CD4-positive, alpha-beta T cell (primary cell): ENCODE data around the gene COL15A1. TPM values are rescaled to one million over a fixed set of nuclear protein-coding genes. Genes with fewer than 3 reads are reported as not detected.

Source experiments
- ATAC-seq: fragments of 200-7000 bp; cut with Tn5 transposase; one replicate; pipeline ENCODE4 v1.10.0; 2022; ENCODE audit warnings: mild to moderate bottlenecking; ENCODE audit not compliant: poor library complexity
- CTCF ChIA-PET: fragments of 350-600 bp; sonication (Branson Sonifier 250); formaldehyde crosslinking; loops from one replicate; lab custom pipeline; 2021; ENCODE audit warnings: antibody characterized with exemption, inconsistent platforms; lab: Charles Lee
- POLR2A ChIA-PET: fragments of 350-600 bp; sonication (Branson Sonifier 250); formaldehyde crosslinking; loops from one replicate; lab custom pipeline; 2021; ENCODE audit warnings: antibody characterized with exemption, inconsistent platforms; lab: Charles Lee
- DNase-seq, 14 experiments: peaks; one replicate each; pipeline ENCODE4 v3.0.0-alpha.2; 2013 to 2020; ENCODE audit warnings: mixed read lengths in 2 of 14
- H3K27ac ChIP-seq, 2 donors: one replicate each; pipeline versions ENCODE4 v1.5.1 to v1.7.0; 2013; ENCODE audit warnings: low read length in 2 of 2, low read depth in 1 of 2, mild to moderate bottlenecking in 1 of 2
- H3K27me3 ChIP-seq, 2 experiments: 1 replicate in 1 of 2; 2 replicates in 1 of 2; pipeline versions ENCODE4 v1.6.1 to v1.7.0; 2013; ENCODE audit warnings: low read length in 2 of 2, control low read depth in 1 of 2, mild to moderate bottlenecking in 1 of 2, moderate library complexity in 1 of 2; ENCODE audit not compliant: insufficient read depth in 2 of 2, control insufficient read depth in 1 of 2
- H3K36me3 ChIP-seq: one replicate; pipeline ENCODE4 v1.6.1; 2013; ENCODE audit warnings: low read length, control low read depth; ENCODE audit not compliant: insufficient read depth
- H3K4me1 ChIP-seq: one replicate; pipeline ENCODE4 v1.6.1; 2013; ENCODE audit warnings: low read length, control low read depth; ENCODE audit not compliant: insufficient read depth
- H3K4me3 ChIP-seq: one replicate; pipeline ENCODE4 v1.5.1; 2013; ENCODE audit warnings: mild to moderate bottlenecking, low read length, moderate library complexity
- H3K9me3 ChIP-seq, 2 experiments: 1 replicate in 1 of 2; 2 replicates in 1 of 2; pipeline versions ENCODE4 v1.6.1 to v1.7.0; 2013; ENCODE audit warnings: low read length in 2 of 2, mild to moderate bottlenecking in 2 of 2, control low read depth in 1 of 2, moderate library complexity in 1 of 2; ENCODE audit not compliant: control insufficient read depth in 1 of 2, insufficient read depth in 1 of 2
- H3K27ac Mint-ChIP-seq: one replicate; pipeline ENCODE4 v1.8.0; 2020; ENCODE audit warnings: mixed read lengths
- H3K27me3 Mint-ChIP-seq: one replicate; pipeline ENCODE4 v1.8.0; 2021; ENCODE audit warnings: mixed read lengths
- H3K36me3 Mint-ChIP-seq: one replicate; pipeline ENCODE4 v1.8.0; 2021; ENCODE audit warnings: low read depth, mixed read lengths
- H3K4me1 Mint-ChIP-seq: one replicate; pipeline ENCODE4 v1.8.0; 2021; ENCODE audit warnings: low read depth, mixed read lengths
- H3K4me3 Mint-ChIP-seq: one replicate; pipeline ENCODE4 v1.8.0; 2020; ENCODE audit warnings: mild to moderate bottlenecking, mixed read lengths
- H3K9me3 Mint-ChIP-seq: one replicate; pipeline ENCODE4 v1.8.0; 2020; ENCODE audit warnings: mixed read lengths
- CTCF ChIP-seq: fragments of 200-600 bp; IDR thresholded peaks from one replicate; pipeline ENCODE4 v1.8.0; 2022; ENCODE audit warnings: antibody characterized with exemption, mild to moderate bottlenecking
- intact Hi-C, 2 experiments: fragments of 100-400 bp; cut with DNase I in 1 of 2; cut with micrococcal nuclease in 1 of 2; formaldehyde crosslinking; loops; one replicate each; pipeline versions ENCODE4 v1.15.1 to v1.9.0; 2023 to 2025; cut with DNase I, micrococcal nuclease
- total RNA-seq, 174 experiments: library from RNA in 2 of 174; stranded (reverse) in 2 of 174; gene quantifications; one replicate each; pipeline ENCODE4 v1.2.3 and lab custom pipeline; 2021 to 2026

COL15A1 gene
- total RNA-seq, 2 experiments from 2014 or later: not detected

GRCh38 chr9:98964911-98965336 lies 21.2 kb downstream of the COL15A1 start:
- H3K4me3 Mint-ChIP-seq: no peak overlapping the region

GRCh38 chr9:98966676-98967075 lies 23.0 kb downstream of the COL15A1 start:
- Histone ChIP-seq H3K36me3 (no peaks in the 10 kb centered on the region), H3K4me3 (no peak overlapping the region), H3K27ac (no peak overlapping the region), H3K4me1 (no peaks in the 10 kb centered on the region), H3K9me3 (no peaks in the 10 kb centered on the region), H3K27me3 (no peaks in the 10 kb centered on the region)
- ATAC-seq (no peak), DNase-seq (no peak)
- H3K9me3 Mint-ChIP-seq: no peaks in the 10 kb centered on the region
- ChIA-PET POLR2A (no interaction called here), CTCF (interaction anchor here (1.7 kb wide), 1 partner anchor 174 kb away, joined by 7 read pairs; no protein-coding TSS in a partner anchor)
- H3K4me1 Mint-ChIP-seq: no peaks in the 10 kb centered on the region
- no peak overlapping the region for H3K4me3 Mint-ChIP-seq
- no peak overlapping the region for H3K27ac Mint-ChIP-seq
- no peak for TF ChIP-seq CTCF
- intact Hi-C loops: no loop called here
- no peaks in the 10 kb centered on the region for H3K27me3 Mint-ChIP-seq
- H3K36me3 Mint-ChIP-seq: no peaks in the 10 kb centered on the region

More at GRCh38 chr9:98964911-98965336, 21.2 kb downstream of the COL15A1 start:
- Mint-ChIP-seq H3K9me3 (no peaks in the 10 kb centered on the region), H3K36me3 (no peaks in the 10 kb centered on the region), H3K27me3 (peaks cover 4% of the 10 kb centered on the region), H3K4me1 (no peaks in the 10 kb centered on the region), H3K27ac (no peak overlapping the region)
- ChIA-PET CTCF (interaction anchor here (1.2 kb wide), 1 partner anchor 176 kb away, joined by 4 read pairs; no protein-coding TSS in a partner anchor), POLR2A (no interaction called here)
- Histone ChIP-seq H3K4me3 (no peak overlapping the region), H3K27me3 (no peaks in the 10 kb centered on the region), H3K9me3 (no peaks in the 10 kb centered on the region), H3K36me3 (no peaks in the 10 kb centered on the region), H3K27ac (no peak overlapping the region), H3K4me1 (no peaks in the 10 kb centered on the region)
- intact Hi-C loops: no loop called here
- DNase-seq: no peak
- ATAC-seq: no peak
- no peak for TF ChIP-seq CTCF

- CTCF ChIA-PET: interaction anchor here (1.7 kb wide), 1 partner anchor 173 kb away, joined by 7 read pairs; no protein-coding TSS in a partner anchor
- DNase-seq: no peak
- no peaks in the 10 kb centered on the region for H3K4me1 Mint-ChIP-seq
Observed at GRCh38 chr9:98967257-98967656, 23.6 kb downstream of the COL15A1 start.

More at GRCh38 chr9:98967257-98967656, 23.6 kb downstream of the COL15A1 start:
- POLR2A ChIA-PET: no interaction called here
- Histone ChIP-seq H3K4me1 (no peaks in the 10 kb centered on the region), H3K36me3 (no peaks in the 10 kb centered on the region), H3K27me3 (no peaks in the 10 kb centered on the region), H3K27ac (no peak overlapping the region), H3K4me3 (no peak overlapping the region), H3K9me3 (no peaks in the 10 kb centered on the region)
- ATAC-seq: no peak
- no peak overlapping the region for H3K4me3 Mint-ChIP-seq
- no peak for TF ChIP-seq CTCF
- no peaks in the 10 kb centered on the region for H3K9me3 Mint-ChIP-seq
- H3K27me3 Mint-ChIP-seq: no peaks in the 10 kb centered on the region
- intact Hi-C loops: no loop called here
- no peaks in the 10 kb centered on the region for H3K36me3 Mint-ChIP-seq
- H3K27ac Mint-ChIP-seq: no peak overlapping the region
